Fibroblast of lung (primary cell): ENCODE results near the gene GVQW3. TPM values are rescaled to one million over a fixed set of nuclear protein-coding genes. Genes with fewer than 3 reads are reported as not detected.

Source experiments
- DNase-seq, 2 donors: peaks; one replicate each; pipeline versions ENCODE4 v3.0.0 to v3.0.0-alpha.2; 2010; ENCODE audit warnings: low read depth in 2 of 2
- H2AFZ ChIP-seq: 2 replicates; pipeline ENCODE4 v1.5.1; 2012; ENCODE audit warnings: low read length, control low read depth, inconsistent platforms
- H3K27ac ChIP-seq: 2 replicates; pipeline ENCODE4 v1.5.1; 2011; ENCODE audit warnings: low read length, control low read depth; ENCODE audit not compliant: insufficient read depth
- H3K27me3 ChIP-seq: 2 replicates; pipeline ENCODE4 v1.5.1; 2011; ENCODE audit warnings: mild to moderate bottlenecking, low read length; ENCODE audit not compliant: control insufficient read depth, insufficient read depth
- H3K36me3 ChIP-seq: 2 replicates; pipeline ENCODE4 v1.5.1; 2011; ENCODE audit warnings: low read length; ENCODE audit not compliant: control insufficient read depth, insufficient read depth
- H3K4me1 ChIP-seq: 2 replicates; pipeline ENCODE4 v1.5.1; 2011; ENCODE audit warnings: low read length; ENCODE audit not compliant: control insufficient read depth, insufficient read depth; ENCODE audit errors: extremely low read depth
- H3K4me2 ChIP-seq: 2 replicates; pipeline ENCODE4 v1.5.1; 2011; ENCODE audit warnings: low read length, control low read depth; ENCODE audit not compliant: insufficient read depth; ENCODE audit errors: extremely low read depth
- H3K4me3 ChIP-seq, 4 experiments: fragments of 200-600 bp in 1 of 4; sonication (generic) in 1 of 4; replicated peaks in 1 of 4; 2 replicates each; pipeline ENCODE4 v1.5.1; 2011 to 2016; ENCODE audit warnings: low read length in 4 of 4, low read depth in 3 of 4, mild to moderate bottlenecking in 3 of 4, control low read depth in 2 of 4, inconsistent platforms in 1 of 4, mixed read lengths in 1 of 4; ENCODE audit not compliant: insufficient read depth in 1 of 4; ENCODE audit errors: control extremely low read depth in 1 of 4
- H3K79me2 ChIP-seq: 2 replicates; pipeline ENCODE4 v1.5.1; 2012; ENCODE audit warnings: mild to moderate bottlenecking, low read length, inconsistent platforms; ENCODE audit not compliant: control insufficient read depth, insufficient read depth
- H3K9ac ChIP-seq: 2 replicates; pipeline ENCODE4 v1.5.1; 2011; ENCODE audit warnings: mild to moderate bottlenecking, low read length, control low read depth; ENCODE audit not compliant: insufficient read depth
- H3K9me3 ChIP-seq: 2 replicates; pipeline ENCODE4 v1.5.1; 2012; ENCODE audit warnings: low read depth, low read length; ENCODE audit not compliant: control insufficient read depth, insufficient read depth
- H4K20me1 ChIP-seq: 2 replicates; pipeline ENCODE4 v1.5.1; 2011; ENCODE audit warnings: low read length; ENCODE audit not compliant: control insufficient read depth, insufficient read depth; ENCODE audit errors: extremely low read depth
- CTCF ChIP-seq, 2 donors: IDR thresholded peaks in 1 of 2; conservative IDR thresholded peaks in 1 of 2; 1 replicate in 1 of 2; 2 replicates in 1 of 2; pipeline ENCODE4 v1.5.1; 2011 to 2012; ENCODE audit warnings: low read length in 2 of 2, control low read depth in 1 of 2, inconsistent platforms in 1 of 2, low read depth in 1 of 2, mild to moderate bottlenecking in 1 of 2
- EZH2 ChIP-seq: IDR thresholded peaks from 2 replicates; pipeline ENCODE4 v1.5.1; 2012; ENCODE audit warnings: low read length, control low read depth, mild to moderate bottlenecking; ENCODE audit errors: missing control alignments
- polyA plus RNA-seq, 2 donors: library from polyadenylated mRNA; depleted of rRNA in 1 of 2; stranded (reverse) in 1 of 2; unstranded in 1 of 2; fragments of >200 nt; gene quantifications; 2 replicates each; pipeline ENCODE4 v1.2.1, GENCODE V29; 2011 to 2012; ENCODE audit warnings: missing spikeins in 1 of 2
- total RNA-seq: library from RNA; depleted of rRNA; stranded (reverse); fragments of >200 nt; gene quantifications from 2 replicates; pipeline ENCODE4 v1.2.1, GENCODE V29; 2014

Gene GVQW3
- total and polyA plus RNA-seq, 2 donors (not counting 1 experiment from before 2014, with no cell fraction given) = 1.3 to 1.4 TPM

- Histone ChIP-seq H3K27me3 (peaks cover 2% of the 10 kb centered on the region), H4K20me1 (no peaks in the 10 kb centered on the region), H3K9me3 (no peaks in the 10 kb centered on the region), H3K79me2 (no peaks in the 10 kb centered on the region), H3K4me2 (no peak overlapping the region), H3K27ac (no peak overlapping the region), H3K9ac (no peak overlapping the region), H3K4me3 (no peak overlapping the region), H3K4me1 (no peaks in the 10 kb centered on the region), H3K36me3 (no peaks in the 10 kb centered on the region), H2AFZ (peak overlapping the region; percentile 17)
- no peak for DNase-seq
- TF ChIP-seq CTCF (conservative IDR thresholded peaks at IDR 0.05 in 1 of 2, IDR thresholded peaks at IDR 0.05 in 1 of 2; ENCODE audit: low read depth in 1 of 2, low read length in 2 of 2) = no peak
Observed at GRCh38 chr11:76339221-76339620, 41.9 kb upstream of the GVQW3 start.

GRCh38 chr11:76347466-76347865 lies 33.7 kb upstream of the GVQW3 start:
- Histone ChIP-seq H3K36me3 (no peaks in the 10 kb centered on the region), H3K9ac (no peak overlapping the region), H3K9me3 (no peaks in the 10 kb centered on the region), H4K20me1 (no peaks in the 10 kb centered on the region), H3K4me2 (no peak overlapping the region), H3K4me1 (no peaks in the 10 kb centered on the region), H3K4me3 (no peak overlapping the region), H3K27ac (no peak overlapping the region), H3K79me2 (no peaks in the 10 kb centered on the region), H3K27me3 (no peaks in the 10 kb centered on the region), H2AFZ (no peak overlapping the region)
- TF ChIP-seq CTCF (conservative IDR thresholded peaks at IDR 0.05 in 1 of 2, IDR thresholded peaks at IDR 0.05 in 1 of 2; ENCODE audit: low read depth in 1 of 2, low read length in 2 of 2) (no peak), EZH2 (no peak)
- peak; percentile 30 to 44 for DNase-seq

GRCh38 chr11:76348348-76348747 lies 32.8 kb upstream of the GVQW3 start:
- Histone ChIP-seq H3K36me3 (no peaks in the 10 kb centered on the region), H3K4me2 (no peak overlapping the region), H3K9me3 (no peaks in the 10 kb centered on the region), H3K79me2 (no peaks in the 10 kb centered on the region), H3K27ac (no peak overlapping the region), H3K27me3 (no peaks in the 10 kb centered on the region), H3K4me3 (no peak overlapping the region), H4K20me1 (no peaks in the 10 kb centered on the region), H3K4me1 (no peaks in the 10 kb centered on the region), H2AFZ (no peak overlapping the region), H3K9ac (no peak overlapping the region)
- DNase-seq = no peak
- TF ChIP-seq EZH2 (no peak), CTCF (conservative IDR thresholded peaks at IDR 0.05 in 1 of 2, IDR thresholded peaks at IDR 0.05 in 1 of 2; ENCODE audit: low read depth in 1 of 2, low read length in 2 of 2) (no peak)
